Spleen (tissue), 7 donors: ENCODE data around the gene KANSL1L.

Experiments used
- POLR2A ChIP-seq, 3 donors: fragments of 450-650 bp; IDR thresholded peaks; one replicate each; pipeline ENCODE4 v1.5.1; 2017; ENCODE audit warnings: antibody characterized with exemption in 3 of 3, mild to moderate bottlenecking in 1 of 3
- POLR2AphosphoS5 ChIP-seq, 3 donors: sonication (generic); formaldehyde crosslinking; IDR thresholded peaks; one replicate each; pipeline ENCODE4 v1.5.1; 2017; ENCODE audit warnings: antibody characterized with exemption in 3 of 3
- TF ChIP-seq, protein P1 (sequence below), 11 experiments: fragments of 200-600 bp in 7 of 11; fragments of 450-650 bp in 4 of 11; sonication (generic) in 4 of 11; IDR thresholded peaks in 8 of 11; conservative IDR thresholded peaks in 3 of 11; 1 replicate in 7 of 11; 2 replicates in 4 of 11; pipeline versions ENCODE4 v1.4.0 to v1.8.0; 2016 to 2021; ENCODE audit warnings: antibody characterized with exemption in 11 of 11, inconsistent platforms in 4 of 11, mild to moderate bottlenecking in 1 of 11
- donor health status: DM: no; HTN: no; CAD: no; lungs with moderate emphysema.
- donor health status: DM: no; HTN: no; CAD: no.
- donor health status: DM: no; HTN: no; CAD: no.

DNA sequence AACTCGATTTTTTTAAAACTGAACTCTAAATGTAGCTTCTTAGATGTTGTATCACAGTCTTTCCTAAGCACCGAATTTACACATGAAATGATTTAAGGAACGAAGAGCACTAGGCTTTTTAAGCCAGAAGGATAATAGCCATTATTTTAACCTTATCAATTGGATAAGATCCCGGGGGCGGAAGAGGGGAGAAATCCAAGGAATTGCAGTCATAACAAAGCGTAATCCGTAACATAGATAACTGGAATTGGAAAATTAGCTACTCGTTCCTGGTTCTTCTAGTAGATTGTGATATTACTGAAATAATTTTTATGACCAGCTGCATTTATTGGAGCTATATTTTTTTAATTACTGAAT is 988 bp upstream of the KANSL1L start:
- TF ChIP-seq, protein P1, sequence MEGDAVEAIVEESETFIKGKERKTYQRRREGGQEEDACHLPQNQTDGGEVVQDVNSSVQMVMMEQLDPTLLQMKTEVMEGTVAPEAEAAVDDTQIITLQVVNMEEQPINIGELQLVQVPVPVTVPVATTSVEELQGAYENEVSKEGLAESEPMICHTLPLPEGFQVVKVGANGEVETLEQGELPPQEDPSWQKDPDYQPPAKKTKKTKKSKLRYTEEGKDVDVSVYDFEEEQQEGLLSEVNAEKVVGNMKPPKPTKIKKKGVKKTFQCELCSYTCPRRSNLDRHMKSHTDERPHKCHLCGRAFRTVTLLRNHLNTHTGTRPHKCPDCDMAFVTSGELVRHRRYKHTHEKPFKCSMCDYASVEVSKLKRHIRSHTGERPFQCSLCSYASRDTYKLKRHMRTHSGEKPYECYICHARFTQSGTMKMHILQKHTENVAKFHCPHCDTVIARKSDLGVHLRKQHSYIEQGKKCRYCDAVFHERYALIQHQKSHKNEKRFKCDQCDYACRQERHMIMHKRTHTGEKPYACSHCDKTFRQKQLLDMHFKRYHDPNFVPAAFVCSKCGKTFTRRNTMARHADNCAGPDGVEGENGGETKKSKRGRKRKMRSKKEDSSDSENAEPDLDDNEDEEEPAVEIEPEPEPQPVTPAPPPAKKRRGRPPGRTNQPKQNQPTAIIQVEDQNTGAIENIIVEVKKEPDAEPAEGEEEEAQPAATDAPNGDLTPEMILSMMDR (IDR thresholded peaks at IDR 0.05 in 8 of 11, conservative IDR thresholded peaks at IDR 0.05 in 3 of 11): no peak
- TF ChIP-seq POLR2AphosphoS5 (IDR thresholded peaks at IDR 0.05) (no peak), POLR2A (IDR thresholded peaks at IDR 0.05) (no peak)
